Activated T-helper 2 cell treated with anti-CD3 and anti-CD28 coated beads, Interferon-gamma antibody, Interleukin-2, Interleukin-4, amounts not matched to agents 10 μg/mL and 5 μg/mL and 100 μg/mL, durations not matched to agents 14 hours and 24 hours and 36 hours (primary cell): ENCODE results near the gene SBK1. TPM values are rescaled to one million over a fixed set of nuclear protein-coding genes. Genes with fewer than 3 reads are reported as not detected.
"Not testable (repeated sequence)": the region's sequence is repeated elsewhere in the genome, so short reads cannot be mapped to it uniquely, and the experiment has no call there.

ENCODE experiments used
- DNase-seq: peaks from one replicate; pipeline ENCODE4 v3.0.0; 2021; ENCODE audit warnings: low spot score
- H3K27ac Mint-ChIP-seq: one replicate; pipeline ENCODE4 v1.8.0; 2021; ENCODE audit warnings: mixed read lengths
- H3K27me3 Mint-ChIP-seq: one replicate; pipeline ENCODE4 v1.8.0; 2021; ENCODE audit warnings: low read depth, mixed read lengths
- H3K36me3 Mint-ChIP-seq: one replicate; pipeline ENCODE4 v1.8.0; 2021; ENCODE audit warnings: low read depth, mixed read lengths
- H3K4me1 Mint-ChIP-seq: one replicate; pipeline ENCODE4 v1.8.0; 2021; ENCODE audit warnings: low read depth, mixed read lengths
- H3K4me3 Mint-ChIP-seq: one replicate; pipeline ENCODE4 v1.8.0; 2021; ENCODE audit warnings: low read depth, mild to moderate bottlenecking, moderate library complexity, mixed read lengths
- H3K9me3 Mint-ChIP-seq: one replicate; pipeline ENCODE4 v1.8.0; 2021; ENCODE audit warnings: mixed read lengths
- intact Hi-C: fragments of 100-400 bp; cut with micrococcal nuclease; formaldehyde crosslinking; loops from one replicate; pipeline ENCODE4 v1.15.1; 2023
- total RNA-seq: library from RNA; stranded (reverse); gene quantifications from 2 replicates; pipeline ENCODE4 v1.2.3, GENCODE V29; 2022

Gene SBK1
- total RNA-seq, 1 donor from 2014 or later = 1.3 TPM

- H3K4me3 Mint-ChIP-seq, H3K27me3 Mint-ChIP-seq, DNase-seq, H3K4me1 Mint-ChIP-seq, H3K9me3 Mint-ChIP-seq, intact Hi-C loops, H3K36me3 Mint-ChIP-seq, H3K27ac Mint-ChIP-seq: not testable (repeated sequence)
Measured at GRCh38 chr16:28335678-28336077, 43.4 kb downstream of the SBK1 start.

- H3K9me3 Mint-ChIP-seq, H3K27ac Mint-ChIP-seq, intact Hi-C loops, H3K27me3 Mint-ChIP-seq, H3K4me3 Mint-ChIP-seq, DNase-seq, H3K36me3 Mint-ChIP-seq, H3K4me1 Mint-ChIP-seq: not testable (repeated sequence)
Measured at GRCh38 chr16:28336940-28337710, 44.8 kb downstream of the SBK1 start.

- H3K27me3 Mint-ChIP-seq, DNase-seq, intact Hi-C loops, H3K9me3 Mint-ChIP-seq, H3K36me3 Mint-ChIP-seq, H3K4me3 Mint-ChIP-seq, H3K4me1 Mint-ChIP-seq, H3K27ac Mint-ChIP-seq: not testable (repeated sequence)
Measured at GRCh38 chr16:28338230-28338629, 45.9 kb downstream of the SBK1 start.

- H3K4me3 Mint-ChIP-seq, H3K27ac Mint-ChIP-seq, H3K36me3 Mint-ChIP-seq, intact Hi-C loops, DNase-seq, H3K9me3 Mint-ChIP-seq, H3K4me1 Mint-ChIP-seq, H3K27me3 Mint-ChIP-seq: not testable (repeated sequence)
Measured at GRCh38 chr16:28362600-28362999, 70.3 kb downstream of the SBK1 start.

- H3K9me3 Mint-ChIP-seq, H3K4me1 Mint-ChIP-seq, H3K27ac Mint-ChIP-seq, intact Hi-C loops, H3K4me3 Mint-ChIP-seq, DNase-seq, H3K27me3 Mint-ChIP-seq, H3K36me3 Mint-ChIP-seq: not testable (repeated sequence)
Measured at GRCh38 chr16:28363408-28363807, 71.1 kb downstream of the SBK1 start, which contains the start of gene NPIPB6. Gene NPIPB6, minus strand, starts transcription at chr16:28363508. Its CDS starts 686 bp downstream, at chr16:28362822.

GRCh38 chr16:28364268-28365173 lies 72.2 kb downstream of the SBK1 start:
- intact Hi-C loops = not testable (repeated sequence)

GRCh38 chr16:28367926-28368325 lies 75.6 kb downstream of the SBK1 start:
- H3K4me1 Mint-ChIP-seq, intact Hi-C loops, H3K36me3 Mint-ChIP-seq, H3K27me3 Mint-ChIP-seq, H3K9me3 Mint-ChIP-seq, H3K27ac Mint-ChIP-seq, DNase-seq, H3K4me3 Mint-ChIP-seq: not testable (repeated sequence)

More at GRCh38 chr16:28364268-28365173, 72.2 kb downstream of the SBK1 start:
- H3K27ac Mint-ChIP-seq, H3K9me3 Mint-ChIP-seq, DNase-seq, H3K27me3 Mint-ChIP-seq, H3K4me3 Mint-ChIP-seq, H3K4me1 Mint-ChIP-seq, H3K36me3 Mint-ChIP-seq: not testable (repeated sequence)

Other genes with a start within 250 kb of the SBK1 start
- gene GSG1L, start 228.8 kb upstream of the SBK1 start, total RNA-seq = not detected in 2 replicates
- 227 and 230 TPM in 2 replicates for gene XPO6, start 80.6 kb upstream of the SBK1 start, total RNA-seq
- 2.6 and 2.7 TPM in 2 replicates for gene NPIPB6, start 71.0 kb downstream of the SBK1 start, total RNA-seq
- 169 and 197 TPM in 2 replicates for gene EIF3CL, start 111.3 kb downstream of the SBK1 start, total RNA-seq
- gene NPIPB7, start 179.8 kb downstream of the SBK1 start, total RNA-seq = not detected in 2 replicates
- gene CLN3, start 199.5 kb downstream of the SBK1 start, total RNA-seq = 26.5 and 30.1 TPM in 2 replicates
- 7.7 and 7.8 TPM in 2 replicates for gene APOBR, start 202.1 kb downstream of the SBK1 start, total RNA-seq
- not detected in 2 replicates for gene IL27, start 214.3 kb downstream of the SBK1 start, total RNA-seq
- gene NUPR1, start 246.4 kb downstream of the SBK1 start, total RNA-seq = not detected in 2 replicates